Esophagus squamous epithelium (tissue), 5 donors: ENCODE results near the gene COL4A3. TPM values are rescaled to one million over a fixed set of nuclear protein-coding genes. Genes with fewer than 3 reads are reported as not detected.

Source experiments
- DNase-seq: peaks from one replicate; lab custom pipeline; 2025; lab: John Stamatoyannopoulos, UW
- H3K27ac ChIP-seq, 4 donors: fragments of 200-600 bp; sonication (generic); one replicate each; pipeline ENCODE4 v1.5.1; 2016 to 2019; ENCODE audit warnings: mild to moderate bottlenecking in 1 of 4
- H3K27me3 ChIP-seq, 4 donors: fragments of 200-600 bp; sonication (generic); 1 replicate in 3 of 4; 2 replicates in 1 of 4; pipeline versions ENCODE4 v1.5.1 to v1.6.0; 2017 to 2021; ENCODE audit warnings: antibody characterized with exemption in 1 of 4
- H3K36me3 ChIP-seq, 3 donors: fragments of 200-600 bp; sonication (generic); one replicate each; pipeline ENCODE4 v1.5.1; 2016 to 2019
- H3K4me1 ChIP-seq, 3 donors: fragments of 200-600 bp; sonication (generic); one replicate each; pipeline ENCODE4 v1.5.1; 2017 to 2019
- H3K4me3 ChIP-seq, 4 donors: fragments of 200-600 bp; sonication (generic); 1 replicate in 3 of 4; 2 replicates in 1 of 4; pipeline ENCODE4 v1.5.1; 2016 to 2019; ENCODE audit warnings: mild to moderate bottlenecking in 2 of 4, moderate library complexity in 1 of 4
- H3K9me3 ChIP-seq, 3 donors: fragments of 200-600 bp; sonication (generic); one replicate each; pipeline ENCODE4 v1.5.1; 2016 to 2019
- CTCF ChIP-seq, 6 experiments: fragments of 450-650 bp in 4 of 6; fragments of 200-600 bp in 2 of 6; sonication (generic) in 2 of 6; IDR thresholded peaks; one replicate each; pipeline ENCODE4 v1.5.1; 2016 to 2019; ENCODE audit warnings: antibody characterized with exemption in 6 of 6, mild to moderate bottlenecking in 4 of 6, moderate library complexity in 4 of 6
- POLR2A ChIP-seq, 4 donors: fragments of 450-650 bp; IDR thresholded peaks; one replicate each; pipeline ENCODE4 v1.6.1; 2017; ENCODE audit warnings: antibody characterized with exemption in 4 of 4, mild to moderate bottlenecking in 4 of 4, moderate library complexity in 3 of 4
- WGBS, 2 donors: methylation state at CpG; one replicate each; pipeline ENCODE4 v1.1.5; 2018; 5-methylcytosine and 5-hydroxymethylcytosine counted together
- intact Hi-C: fragments of 100-400 bp; cut with DNase I; formaldehyde crosslinking; loops from one replicate; pipeline ENCODE4 v1.15.0; 2022
- total RNA-seq, 4 donors: library from RNA; depleted of rRNA; stranded (reverse); fragments of >200 nt; gene quantifications; one replicate each; pipeline ENCODE4 v1.1.0, GENCODE V29; 2016
- donor health status: DM: yes; HTN: yes; CAD: no.

The COL4A3 gene
- total RNA-seq, 4 donors from 2014 or later: 0.11 to 2.5 (median 0.38) TPM

- peaks cover 0 to 5% (median 0%) of the 10 kb centered on the region in 3 donors for H3K9me3 ChIP-seq
- no peaks in the 10 kb centered on the region for H3K4me1 ChIP-seq
- H3K36me3 ChIP-seq: no peaks in the 10 kb centered on the region
- no peak for DNase-seq
- intact Hi-C loops: no loop called here
- H3K27ac ChIP-seq: no peak overlapping the region
- no peak overlapping the region for H3K4me3 ChIP-seq
- WGBS, 2 donors: 69 to 72% methylated on average over 3 of the region's 3 CpGs
- no peak for TF ChIP-seq POLR2A (IDR thresholded peaks at IDR 0.05)
- no peak for TF ChIP-seq CTCF (IDR thresholded peaks at IDR 0.05)
- no peaks in the 10 kb centered on the region for H3K27me3 ChIP-seq
Observed at GRCh38 chr2:227147023-227147422, 17.4 kb upstream of the COL4A3 start.

DNA sequence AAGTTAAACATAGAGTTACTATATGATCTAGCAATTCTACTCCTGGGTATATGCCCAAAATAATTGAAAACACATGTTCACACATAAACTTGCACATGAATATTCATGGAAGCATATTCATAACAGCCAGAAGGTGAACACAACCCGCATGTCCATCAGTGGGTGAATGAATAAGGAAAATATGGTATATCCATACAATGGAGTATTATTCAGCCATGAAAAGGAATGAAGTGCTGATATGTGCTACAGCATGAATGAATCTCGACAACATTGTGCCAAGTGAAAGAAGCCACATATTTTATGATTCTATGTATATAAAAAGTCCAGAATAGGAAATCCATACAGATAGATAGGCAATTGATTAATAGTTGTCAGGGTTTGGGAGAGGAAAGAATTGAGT lies 16.3 kb upstream of the COL4A3 start:
- Histone ChIP-seq H3K36me3 (no peaks in the 10 kb centered on the region), H3K4me1 (no peaks in the 10 kb centered on the region), H3K27ac (no peak overlapping the region), H3K9me3 (peaks cover 0 to 5% (median 0%) of the 10 kb centered on the region in 3 donors), H3K4me3 (no peak overlapping the region), H3K27me3 (no peaks in the 10 kb centered on the region)
- TF ChIP-seq CTCF (IDR thresholded peaks at IDR 0.05) (no peak), POLR2A (IDR thresholded peaks at IDR 0.05) (no peak)
- 49 to 68% methylated on average over 2 of the region's 2 CpGs for WGBS, 2 donors
- intact Hi-C loops: no loop called here
- DNase-seq: no peak

- 74 to 76% methylated on average over 2 of the region's 2 CpGs for WGBS, 2 donors
Observed at GRCh38 chr2:227150222-227150936, 14.0 kb upstream of the COL4A3 start.

GRCh38 chr2:227152093-227152766 lies 12.2 kb upstream of the COL4A3 start:
- no peak for TF ChIP-seq CTCF (IDR thresholded peaks at IDR 0.05)
- no peak for TF ChIP-seq POLR2A (IDR thresholded peaks at IDR 0.05)
- intact Hi-C loops: no loop called here

More at GRCh38 chr2:227150222-227150936, 14.0 kb upstream of the COL4A3 start:
- H3K27ac ChIP-seq: no peak overlapping the region
- peaks cover 0 to 5% (median 0%) of the 10 kb centered on the region in 3 donors for H3K9me3 ChIP-seq
- no peak overlapping the region for H3K4me3 ChIP-seq
- TF ChIP-seq POLR2A (IDR thresholded peaks at IDR 0.05) (no peak), CTCF (IDR thresholded peaks at IDR 0.05) (no peak)
- no peaks in the 10 kb centered on the region for H3K4me1 ChIP-seq
- no peaks in the 10 kb centered on the region for H3K36me3 ChIP-seq
- intact Hi-C loops: no loop called here
- no peak for DNase-seq
- H3K27me3 ChIP-seq: no peaks in the 10 kb centered on the region

DNA sequence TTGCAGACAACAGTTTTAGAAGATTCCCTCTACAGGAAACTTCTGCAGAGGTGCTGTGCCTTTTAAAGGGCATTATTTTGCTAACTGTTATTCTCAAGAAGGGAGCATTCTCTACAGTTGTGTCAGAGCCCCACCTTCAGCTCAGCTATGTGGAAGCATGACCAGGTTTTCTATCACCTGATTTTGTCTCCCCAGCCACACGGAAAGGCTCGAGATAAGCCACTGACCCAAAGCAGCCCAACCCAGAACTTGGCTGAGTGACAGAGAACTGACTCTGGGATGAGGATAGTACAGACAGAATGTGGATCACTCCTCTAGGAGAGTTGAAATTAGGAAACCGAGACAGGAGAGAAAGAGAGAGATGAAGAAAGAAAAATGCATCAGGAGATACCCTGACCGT lies 11.1 kb upstream of the COL4A3 start:
- Histone ChIP-seq H3K27ac (peak overlapping the region in 1 of 4 donors; percentile 5), H3K36me3 (no peaks in the 10 kb centered on the region), H3K4me1 (no peaks in the 10 kb centered on the region), H3K4me3 (no peak overlapping the region), H3K9me3 (peaks cover 0 to 3% (median 0%) of the 10 kb centered on the region in 3 donors), H3K27me3 (peaks cover 0 to 8% (median 0%) of the 10 kb centered on the region in 4 donors)
- 66 to 88% methylated on average over 2 to 3 of the region's 4 CpGs for WGBS, 2 donors
- intact Hi-C loops: no loop called here
- DNase-seq: no peak
- TF ChIP-seq POLR2A (IDR thresholded peaks at IDR 0.05) (no peak), CTCF (IDR thresholded peaks at IDR 0.05) (no peak)

More at GRCh38 chr2:227152093-227152766, 12.2 kb upstream of the COL4A3 start:
- Histone ChIP-seq H3K4me1 (no peaks in the 10 kb centered on the region), H3K4me3 (no peak overlapping the region), H3K27me3 (peaks cover 0 to 8% (median 0%) of the 10 kb centered on the region in 4 donors), H3K36me3 (no peaks in the 10 kb centered on the region), H3K9me3 (peaks cover 0 to 5% (median 0%) of the 10 kb centered on the region in 3 donors), H3K27ac (peak overlapping the region in 1 of 4 donors; percentile 5)
- 85 to 88% methylated on average over 2 of the region's 2 CpGs for WGBS, 2 donors
- DNase-seq: no peak
